Chondrocyte (in vitro differentiated cells): ENCODE results near the gene NEO1. TPM values are rescaled to one million over a fixed set of nuclear protein-coding genes. Genes with fewer than 3 reads are reported as not detected.

Experiments
- DNase-seq: peaks from one replicate; pipeline ENCODE4 v3.0.0; 2021; ENCODE audit warnings: mixed read lengths, low spot score
- H3K27ac Mint-ChIP-seq: one replicate; pipeline ENCODE4 v1.8.0; 2021; ENCODE audit warnings: mild to moderate bottlenecking, moderate library complexity, mixed read lengths; ENCODE audit not compliant: unreplicated experiment
- H3K27me3 Mint-ChIP-seq: 2 replicates; pipeline ENCODE4 v1.8.0; 2021; ENCODE audit warnings: low read depth, mixed read lengths
- H3K36me3 Mint-ChIP-seq: 2 replicates; pipeline ENCODE4 v1.8.0; 2021; ENCODE audit warnings: low read depth, mixed read lengths
- H3K4me1 Mint-ChIP-seq: 2 replicates; pipeline ENCODE4 v1.8.0; 2021; ENCODE audit warnings: low read depth, mild to moderate bottlenecking, mixed read lengths
- H3K4me3 Mint-ChIP-seq: one replicate; pipeline ENCODE4 v1.8.0; 2021; ENCODE audit warnings: mild to moderate bottlenecking, moderate library complexity, mixed read lengths; ENCODE audit not compliant: unreplicated experiment
- H3K9me3 Mint-ChIP-seq: 2 replicates; pipeline ENCODE4 v1.8.0; 2021; ENCODE audit warnings: low read depth, mixed read lengths
- CTCF ChIP-seq: fragments of 200-600 bp; sonication (generic); IDR thresholded peaks from 2 replicates; pipeline ENCODE4 v1.5.0; 2021; ENCODE audit warnings: antibody characterized with exemption, mild to moderate bottlenecking, moderate library complexity
- total RNA-seq: library from RNA; stranded (reverse); gene quantifications from 3 replicates; pipeline ENCODE4 v1.2.1, GENCODE V29; 2021

The NEO1 gene
- total RNA-seq, 1 donor from 2014 or later = 42.1 TPM

DNA sequence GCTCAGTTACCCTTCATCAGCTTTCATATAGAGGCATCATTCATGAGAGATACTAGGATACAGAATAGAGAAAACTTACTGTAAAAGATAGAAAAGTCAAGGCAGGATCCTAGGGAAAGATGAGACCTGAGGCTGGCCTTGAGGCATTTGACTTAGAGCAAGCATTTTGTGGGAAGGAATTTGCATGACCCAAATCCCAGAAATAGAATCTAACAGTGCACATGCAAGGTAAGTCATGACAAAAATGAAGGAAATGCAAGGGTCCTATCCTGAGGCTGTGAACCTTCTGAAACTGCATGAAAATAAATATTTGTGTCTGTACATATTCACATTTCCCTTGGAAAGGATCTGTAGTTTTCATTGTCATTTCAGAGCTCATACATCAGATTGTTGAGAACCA, 194.2 kb downstream of the NEO1 start:
- Mint-ChIP-seq H3K27ac (no peak overlapping the region), H3K4me3 (no peak overlapping the region), H3K4me1 (peaks cover 29% of the 10 kb centered on the region), H3K27me3 (no peaks in the 10 kb centered on the region), H3K36me3 (peaks cover 6% of the 10 kb centered on the region), H3K9me3 (no peaks in the 10 kb centered on the region)
- no peak for DNase-seq
- no peak for TF ChIP-seq CTCF

- DNase-seq = no peak
- Mint-ChIP-seq H3K9me3 (no peaks in the 10 kb centered on the region), H3K36me3 (peaks cover 6% of the 10 kb centered on the region), H3K27me3 (no peaks in the 10 kb centered on the region), H3K4me1 (peaks cover 29% of the 10 kb centered on the region), H3K4me3 (no peak overlapping the region), H3K27ac (peak overlapping the region; percentile 10)
- no peak for TF ChIP-seq CTCF
These were observed 194.6 kb downstream of the NEO1 start for GRCh38 chr15:73246898-73247297.

GRCh38 chr15:73247331-73247730, 195.1 kb downstream of the NEO1 start:
- Mint-ChIP-seq H3K4me3 (no peak overlapping the region), H3K27ac (peak overlapping the region; percentile 81), H3K9me3 (no peaks in the 10 kb centered on the region)

GRCh38 chr15:73249499-73249898, 197.2 kb downstream of the NEO1 start:
- Mint-ChIP-seq H3K27me3 (no peaks in the 10 kb centered on the region), H3K9me3 (no peaks in the 10 kb centered on the region), H3K27ac (no peak overlapping the region), H3K4me1 (peaks cover 29% of the 10 kb centered on the region), H3K4me3 (no peak overlapping the region), H3K36me3 (peaks cover 6% of the 10 kb centered on the region)
- DNase-seq = no peak
- no peak for TF ChIP-seq CTCF

More at GRCh38 chr15:73247331-73247730, 195.1 kb downstream of the NEO1 start:
- H3K27me3 Mint-ChIP-seq = no peaks in the 10 kb centered on the region
- H3K36me3 Mint-ChIP-seq = peaks cover 6% of the 10 kb centered on the region
- H3K4me1 Mint-ChIP-seq = peaks cover 29% of the 10 kb centered on the region
- DNase-seq = no peak
- TF ChIP-seq CTCF = no peak

DNA sequence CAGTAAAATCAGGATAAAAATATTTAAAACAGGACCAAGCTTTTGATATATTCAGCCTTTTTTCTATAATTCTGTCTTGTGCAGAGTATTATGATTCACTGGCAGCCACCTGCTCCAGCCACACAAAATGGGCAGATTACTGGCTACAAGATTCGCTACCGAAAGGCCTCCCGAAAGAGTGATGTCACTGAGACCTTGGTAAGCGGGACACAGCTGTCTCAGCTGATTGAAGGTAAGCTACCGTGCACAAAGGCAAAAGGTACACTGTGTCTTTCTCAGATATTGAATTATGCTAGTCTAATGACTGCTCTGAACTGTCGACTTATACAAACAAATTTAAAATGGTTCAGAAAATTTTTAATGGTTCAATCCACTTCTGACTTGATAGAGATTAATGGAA, 202.3 kb downstream of the NEO1 start:
- no peak overlapping the region for H3K4me3 Mint-ChIP-seq

More for the DNA sequence above, 202.3 kb downstream of the NEO1 start:
- Mint-ChIP-seq H3K36me3 (peaks cover 7% of the 10 kb centered on the region), H3K9me3 (no peaks in the 10 kb centered on the region), H3K27ac (no peak overlapping the region), H3K4me1 (no peaks in the 10 kb centered on the region), H3K27me3 (no peaks in the 10 kb centered on the region)
- no peak for DNase-seq
- no peak for TF ChIP-seq CTCF
